CD4-positive, alpha-beta T cell (primary cell): ENCODE results near the gene NHS. TPM values are rescaled to one million over a fixed set of nuclear protein-coding genes. Genes with fewer than 3 reads are reported as not detected.

Experiments
- ATAC-seq: fragments of 200-7000 bp; cut with Tn5 transposase; one replicate; pipeline ENCODE4 v1.10.0; 2022; ENCODE audit warnings: mild to moderate bottlenecking; ENCODE audit not compliant: poor library complexity
- CTCF ChIA-PET: fragments of 350-600 bp; sonication (Branson Sonifier 250); formaldehyde crosslinking; loops from one replicate; lab custom pipeline; 2021; ENCODE audit warnings: antibody characterized with exemption, inconsistent platforms; lab: Charles Lee
- POLR2A ChIA-PET: fragments of 350-600 bp; sonication (Branson Sonifier 250); formaldehyde crosslinking; loops from one replicate; lab custom pipeline; 2021; ENCODE audit warnings: antibody characterized with exemption, inconsistent platforms; lab: Charles Lee
- DNase-seq, 14 experiments: peaks; one replicate each; pipeline ENCODE4 v3.0.0-alpha.2; 2013 to 2020; ENCODE audit warnings: mixed read lengths in 2 of 14
- H3K27ac ChIP-seq, 2 donors: one replicate each; pipeline versions ENCODE4 v1.5.1 to v1.7.0; 2013; ENCODE audit warnings: low read length in 2 of 2, low read depth in 1 of 2, mild to moderate bottlenecking in 1 of 2
- H3K27me3 ChIP-seq, 2 experiments: 1 replicate in 1 of 2; 2 replicates in 1 of 2; pipeline versions ENCODE4 v1.6.1 to v1.7.0; 2013; ENCODE audit warnings: low read length in 2 of 2, control low read depth in 1 of 2, mild to moderate bottlenecking in 1 of 2, moderate library complexity in 1 of 2; ENCODE audit not compliant: insufficient read depth in 2 of 2, control insufficient read depth in 1 of 2
- H3K36me3 ChIP-seq: one replicate; pipeline ENCODE4 v1.6.1; 2013; ENCODE audit warnings: low read length, control low read depth; ENCODE audit not compliant: insufficient read depth
- H3K4me1 ChIP-seq: one replicate; pipeline ENCODE4 v1.6.1; 2013; ENCODE audit warnings: low read length, control low read depth; ENCODE audit not compliant: insufficient read depth
- H3K4me3 ChIP-seq: one replicate; pipeline ENCODE4 v1.5.1; 2013; ENCODE audit warnings: mild to moderate bottlenecking, low read length, moderate library complexity
- H3K9me3 ChIP-seq, 2 experiments: 1 replicate in 1 of 2; 2 replicates in 1 of 2; pipeline versions ENCODE4 v1.6.1 to v1.7.0; 2013; ENCODE audit warnings: low read length in 2 of 2, mild to moderate bottlenecking in 2 of 2, control low read depth in 1 of 2, moderate library complexity in 1 of 2; ENCODE audit not compliant: control insufficient read depth in 1 of 2, insufficient read depth in 1 of 2
- H3K27ac Mint-ChIP-seq: one replicate; pipeline ENCODE4 v1.8.0; 2020; ENCODE audit warnings: mixed read lengths
- H3K27me3 Mint-ChIP-seq: one replicate; pipeline ENCODE4 v1.8.0; 2021; ENCODE audit warnings: mixed read lengths
- H3K36me3 Mint-ChIP-seq: one replicate; pipeline ENCODE4 v1.8.0; 2021; ENCODE audit warnings: low read depth, mixed read lengths
- H3K4me1 Mint-ChIP-seq: one replicate; pipeline ENCODE4 v1.8.0; 2021; ENCODE audit warnings: low read depth, mixed read lengths
- H3K4me3 Mint-ChIP-seq: one replicate; pipeline ENCODE4 v1.8.0; 2020; ENCODE audit warnings: mild to moderate bottlenecking, mixed read lengths
- H3K9me3 Mint-ChIP-seq: one replicate; pipeline ENCODE4 v1.8.0; 2020; ENCODE audit warnings: mixed read lengths
- CTCF ChIP-seq: fragments of 200-600 bp; IDR thresholded peaks from one replicate; pipeline ENCODE4 v1.8.0; 2022; ENCODE audit warnings: antibody characterized with exemption, mild to moderate bottlenecking
- intact Hi-C, 2 experiments: fragments of 100-400 bp; cut with DNase I in 1 of 2; cut with micrococcal nuclease in 1 of 2; formaldehyde crosslinking; loops; one replicate each; pipeline versions ENCODE4 v1.15.1 to v1.9.0; 2023 to 2025; cut with DNase I, micrococcal nuclease
- total RNA-seq, 174 experiments: library from RNA in 2 of 174; stranded (reverse) in 2 of 174; gene quantifications; one replicate each; pipeline ENCODE4 v1.2.3 and lab custom pipeline; 2021 to 2026

Gene NHS
- total RNA-seq, 2 experiments from 2014 or later = 0.36 to 0.53 TPM

- intact Hi-C loops = no loop called here
- no peak overlapping the region for H3K27ac ChIP-seq
These were observed 228.2 kb downstream of the NHS start for GRCh38 chrX:17603196-17603595.

GRCh38 chrX:17605676-17606075 is 230.7 kb downstream of the NHS start:
- intact Hi-C loops = no loop called here
- TF ChIP-seq CTCF = no peak
- Histone ChIP-seq H3K9me3 (no peaks in the 10 kb centered on the region), H3K27ac (no peak overlapping the region), H3K4me3 (no peak overlapping the region), H3K36me3 (no peaks in the 10 kb centered on the region), H3K4me1 (no peaks in the 10 kb centered on the region), H3K27me3 (no peaks in the 10 kb centered on the region)
- ChIA-PET POLR2A (no interaction called here), CTCF (no interaction called here)
- Mint-ChIP-seq H3K9me3 (no peaks in the 10 kb centered on the region), H3K4me3 (no peak overlapping the region), H3K4me1 (no peaks in the 10 kb centered on the region), H3K36me3 (no peaks in the 10 kb centered on the region), H3K27ac (no peak overlapping the region), H3K27me3 (no peaks in the 10 kb centered on the region)
- ATAC-seq (no peak), DNase-seq (no peak)

More at GRCh38 chrX:17603196-17603595, 228.2 kb downstream of the NHS start:
- H3K9me3 Mint-ChIP-seq = no peaks in the 10 kb centered on the region
- Histone ChIP-seq H3K27me3 (no peaks in the 10 kb centered on the region), H3K4me3 (no peak overlapping the region), H3K36me3 (no peaks in the 10 kb centered on the region), H3K4me1 (no peaks in the 10 kb centered on the region), H3K9me3 (no peaks in the 10 kb centered on the region)
- H3K4me1 Mint-ChIP-seq = no peaks in the 10 kb centered on the region
- no peak overlapping the region for H3K27ac Mint-ChIP-seq
- ChIA-PET POLR2A (no interaction called here), CTCF (no interaction called here)
- H3K36me3 Mint-ChIP-seq = no peaks in the 10 kb centered on the region
- H3K4me3 Mint-ChIP-seq = no peak overlapping the region
- DNase-seq = no peak
- ATAC-seq = no peak
- no peaks in the 10 kb centered on the region for H3K27me3 Mint-ChIP-seq
- TF ChIP-seq CTCF = no peak

- no peaks in the 10 kb centered on the region for H3K36me3 Mint-ChIP-seq
- H3K27ac Mint-ChIP-seq = no peak overlapping the region
- Histone ChIP-seq H3K36me3 (no peaks in the 10 kb centered on the region), H3K27me3 (no peaks in the 10 kb centered on the region), H3K4me1 (no peaks in the 10 kb centered on the region), H3K27ac (no peak overlapping the region), H3K9me3 (no peaks in the 10 kb centered on the region), H3K4me3 (no peak overlapping the region)
- ChIA-PET POLR2A (no interaction called here), CTCF (no interaction called here)
- ATAC-seq (no peak), DNase-seq (no peak)
- no peak overlapping the region for H3K4me3 Mint-ChIP-seq
- intact Hi-C loops = no loop called here
- no peaks in the 10 kb centered on the region for H3K9me3 Mint-ChIP-seq
- no peaks in the 10 kb centered on the region for H3K4me1 Mint-ChIP-seq
- no peak for TF ChIP-seq CTCF
- no peaks in the 10 kb centered on the region for H3K27me3 Mint-ChIP-seq
These were observed 231.2 kb downstream of the NHS start for GRCh38 chrX:17606231-17606630.
